H1 (cell line): ENCODE results near the gene CCDC196. TPM values are rescaled to one million over a fixed set of nuclear protein-coding genes. Genes with fewer than 3 reads are reported as not detected.

Experiments
- ASH2L ChIP-seq: fragments of 200-600, 300-600 bp; sonication (generic); IDR thresholded peaks from one replicate; pipeline ENCODE4 v1.7.1; 2017; ENCODE audit warnings: low read length
- CHD1 ChIP-seq: IDR thresholded peaks from 2 replicates; pipeline ENCODE4 v1.6.1; 2012; ENCODE audit warnings: low read depth, low read length, improper control_type of control experiment
- EGR1 ChIP-seq: IDR thresholded peaks from 2 replicates; pipeline ENCODE4 v1.6.1; 2011; ENCODE audit warnings: low read depth, low read length, borderline replicate concordance
- EZH2 ChIP-seq: fragments of 200-600 bp; sonication (generic); IDR thresholded peaks from 2 replicates; pipeline ENCODE4 v1.7.1; 2012; ENCODE audit warnings: low read depth, mild to moderate bottlenecking, moderate library complexity, low read length, inconsistent platforms; ENCODE audit not compliant: severe bottlenecking
- POU5F1 ChIP-seq: IDR thresholded peaks from 2 replicates; pipeline ENCODE4 v1.6.1; 2011; ENCODE audit warnings: low read depth, mild to moderate bottlenecking, low read length, moderate library complexity
- SIRT6 ChIP-seq: IDR thresholded peaks from one replicate; pipeline ENCODE4 v1.7.1; 2012; ENCODE audit warnings: low read length, inconsistent platforms
- SRF ChIP-seq: IDR thresholded peaks from 2 replicates; pipeline ENCODE4 v1.6.1; 2011; ENCODE audit warnings: mild to moderate bottlenecking, low read depth, low read length, moderate library complexity
- TBP ChIP-seq: IDR thresholded peaks from 2 replicates; pipeline ENCODE4 v1.6.1; 2011; ENCODE audit warnings: low read depth, low read length, improper control_type of control experiment
- polyA plus RNA-seq, 7 experiments: library from polyadenylated mRNA; depleted of rRNA in 3 of 7; stranded (reverse) in 5 of 7; unstranded in 2 of 7; fragments of >200 nt in 5 of 7; fragments of 200-250 nt in 2 of 7; gene quantifications; 1 replicate in 5 of 7; 2 replicates in 1 of 7; 4 replicates in 1 of 7; pipeline versions ENCODE4 v1.2.1 to v1.2.3, GENCODE V29; 2011 to 2013; ENCODE audit warnings: missing spikeins in 2 of 7, mixed read lengths in 2 of 7
- total RNA-seq: library from RNA; stranded (reverse); fragmentation: NEBNext Ultra II Directional; extraction: Animal tissue kit (Norgen Biotek cat#: 25700); gene quantifications from 2 replicates; pipeline ENCODE4 v1.2.1, GENCODE V29; 2021

The CCDC196 gene
- total and polyA plus RNA-seq, 2 of the 8 experiments (the other 6 are each of a cell fraction or from before 2014, with no cell fraction given) = not detected

DNA sequence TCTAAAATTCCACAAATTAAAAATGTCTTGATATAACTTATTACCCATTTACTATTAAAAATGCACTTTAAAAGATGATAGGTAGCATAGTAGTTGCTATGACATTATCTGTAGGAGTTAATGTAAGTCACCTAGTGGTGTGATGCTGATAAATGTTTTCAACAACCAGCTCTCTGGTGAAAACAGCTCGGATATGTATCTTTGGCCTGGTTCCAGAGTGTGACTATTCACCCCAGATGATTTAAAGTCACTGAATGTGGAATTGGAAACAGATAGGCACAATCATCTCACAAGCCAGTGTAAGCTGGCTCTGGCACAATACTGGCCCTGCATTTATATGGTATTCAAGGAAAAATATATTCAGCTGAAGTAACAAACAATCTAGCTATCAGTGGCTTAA, 9.2 kb upstream of the CCDC196 start (continued):
- no peak for TF ChIP-seq SRF
- TF ChIP-seq EZH2 = no peak
- TF ChIP-seq CHD1 = no peak
- no peak for TF ChIP-seq POU5F1
- no peak for TF ChIP-seq SIRT6
- no peak for TF ChIP-seq EGR1
- no peak for TF ChIP-seq TBP
- no peak for TF ChIP-seq ASH2L
